Right lobe of liver (tissue), 6 donors: ENCODE data around the gene SERPING1. TPM values are rescaled to one million over a fixed set of nuclear protein-coding genes. Genes with fewer than 3 reads are reported as not detected.

Experiments used
- ATAC-seq, 4 donors: fragments of 200-7000 bp; cut with Tn5 transposase; one replicate each; pipeline ENCODE4 v1.9.1; 2020; ENCODE audit warnings: mild to moderate bottlenecking in 4 of 4, moderate library complexity in 4 of 4
- DNase-seq, 3 donors: peaks; one replicate each; pipeline ENCODE4 v3.0.0-alpha.2; 2020
- H3K27ac ChIP-seq, 3 donors: fragments of 200-600 bp; one replicate each; pipeline ENCODE4 v1.8.0; 2022
- H3K27me3 ChIP-seq, 2 donors: fragments of 200-600 bp; one replicate each; pipeline ENCODE4 v1.8.0; 2022
- H3K36me3 ChIP-seq, 4 donors: fragments of 200-600 bp; sonication (generic) in 1 of 4; one replicate each; pipeline versions ENCODE4 v1.5.1 to v1.8.0; 2017 to 2022; ENCODE audit warnings: control low read depth in 1 of 4
- H3K4me1 ChIP-seq, 4 donors: fragments of 200-600 bp; sonication (generic) in 1 of 4; one replicate each; pipeline versions ENCODE4 v1.5.1 to v1.8.0; 2017 to 2022; ENCODE audit warnings: control low read depth in 1 of 4
- H3K4me3 ChIP-seq, 3 donors: fragments of 200-600 bp; one replicate each; pipeline ENCODE4 v1.8.0; 2022
- H3K9me3 ChIP-seq, 4 donors: fragments of 200-600 bp; sonication (generic) in 1 of 4; one replicate each; pipeline versions ENCODE4 v1.5.1 to v1.8.0; 2017 to 2022; ENCODE audit warnings: control low read depth in 1 of 4
- CTCF ChIP-seq, 4 donors: fragments of 200-600 bp in 3 of 4; fragments of 450-650 bp in 1 of 4; IDR thresholded peaks; one replicate each; pipeline versions ENCODE4 v1.5.1 to v1.8.0; 2016 to 2022; ENCODE audit warnings: antibody characterized with exemption in 4 of 4, mild to moderate bottlenecking in 2 of 4
- POLR2A ChIP-seq: fragments of 450-650 bp; IDR thresholded peaks from one replicate; pipeline ENCODE4 v1.6.1; 2017; ENCODE audit warnings: antibody characterized with exemption, mild to moderate bottlenecking
- WGBS: methylation state at CpG from one replicate; pipeline ENCODE4 v1.1.6; 2018; ENCODE audit warnings: low coverage, low lambda C conversion rate; ENCODE audit not compliant: insufficient coverage; ENCODE audit errors: missing lambda C conversion rate; 5-methylcytosine and 5-hydroxymethylcytosine counted together
- intact Hi-C, 2 donors: fragments of 100-400 bp; cut with DNase I; formaldehyde crosslinking; loops; one replicate each; pipeline versions ENCODE4 v1.11.2 to v1.14.1; 2022
- total RNA-seq, 6 experiments: library from RNA; depleted of rRNA in 2 of 6; stranded (reverse); fragments of >200 nt in 2 of 6; fragmentation: NEBNext Ultra II Directional in 3 of 6; extraction: Animal tissue kit (Norgen Biotek cat#: 25700) in 3 of 6; gene quantifications; one replicate each; pipeline versions ENCODE4 v1.1.0 to v1.2.4, GENCODE V29; 2016 to 2023
- donor health status: DM: no; HTN: yes; CAD: no.
- donor health status: DM: no; HTN: no; CAD: no.
- donor health status: DM: no; HTN: no; CAD: no.
- donor health status: DM: no; HTN: yes; CAD: no.
- donor health status: DM: no; HTN: yes; CAD: no.

SERPING1 gene
- total RNA-seq, 6 experiments from 2014 or later: 1,903 to 2,571 (median 2,194) TPM

DNA sequence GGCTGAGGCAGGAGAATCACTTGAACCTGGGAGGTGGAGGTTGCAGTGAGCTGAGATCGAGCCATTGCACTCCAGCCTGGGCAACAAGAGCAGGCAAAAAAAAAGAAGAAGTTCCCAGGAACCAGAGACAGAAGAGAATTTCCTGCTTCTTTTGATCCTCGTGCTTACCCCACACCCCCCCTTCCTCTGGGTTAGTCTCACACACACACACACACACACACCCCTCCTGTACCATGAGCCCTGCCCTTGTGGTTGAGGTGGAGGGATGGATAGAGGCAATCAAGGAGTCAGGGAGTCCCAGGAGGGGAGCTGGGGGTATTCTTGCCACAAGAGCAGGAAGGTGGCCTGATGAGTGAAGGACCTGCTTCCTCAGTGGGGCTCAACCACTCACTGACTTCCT is 25.9 kb upstream of the SERPING1 start:
- DNase-seq (no peak), ATAC-seq (no peak)
- intact Hi-C loops: no loop called here
- Histone ChIP-seq H3K4me1 (peaks cover 0 to 16% (median 0%) of the 10 kb centered on the region in 4 donors), H3K27ac (no peak overlapping the region), H3K36me3 (no peaks in the 10 kb centered on the region), H3K27me3 (no peaks in the 10 kb centered on the region), H3K4me3 (no peak overlapping the region), H3K9me3 (no peaks in the 10 kb centered on the region)
- WGBS: 33% methylated on average over 1 of the region's 2 CpGs
- no peak for TF ChIP-seq CTCF (IDR thresholded peaks at IDR 0.05)
- no peak for TF ChIP-seq POLR2A

DNA sequence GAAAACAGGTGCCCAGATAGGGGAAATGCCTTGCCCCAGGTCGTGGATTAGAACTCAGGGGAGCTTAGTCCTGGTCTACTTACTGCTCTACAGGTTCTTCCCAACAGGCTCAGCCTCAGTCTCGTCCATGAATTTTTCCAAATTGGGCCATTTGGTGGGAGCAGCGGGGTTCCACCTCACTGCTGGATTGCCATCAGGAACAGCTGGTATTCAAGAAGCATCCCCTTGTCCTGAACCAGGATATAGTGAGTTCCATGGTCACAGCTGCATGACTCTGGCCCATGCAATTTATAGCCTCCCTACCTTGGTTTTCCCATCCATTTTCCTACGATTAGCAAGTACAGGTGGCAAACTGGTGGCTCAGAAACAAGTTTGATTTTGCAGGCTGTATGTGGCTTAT is 23.4 kb upstream of the SERPING1 start:
- TF ChIP-seq POLR2A (no peak), CTCF (IDR thresholded peaks at IDR 0.05) (no peak)
- no peaks in the 10 kb centered on the region for H3K27me3 ChIP-seq
- ATAC-seq (no peak), DNase-seq (no peak)
- no peak overlapping the region for H3K27ac ChIP-seq
- WGBS: 60% methylated on average over 1 of the region's 4 CpGs
- H3K9me3 ChIP-seq: no peaks in the 10 kb centered on the region
- H3K4me1 ChIP-seq: peaks cover 0 to 6% (median 0%) of the 10 kb centered on the region in 4 donors
- no peaks in the 10 kb centered on the region for H3K36me3 ChIP-seq
- no peak overlapping the region for H3K4me3 ChIP-seq
- intact Hi-C loops: no loop called here

DNA sequence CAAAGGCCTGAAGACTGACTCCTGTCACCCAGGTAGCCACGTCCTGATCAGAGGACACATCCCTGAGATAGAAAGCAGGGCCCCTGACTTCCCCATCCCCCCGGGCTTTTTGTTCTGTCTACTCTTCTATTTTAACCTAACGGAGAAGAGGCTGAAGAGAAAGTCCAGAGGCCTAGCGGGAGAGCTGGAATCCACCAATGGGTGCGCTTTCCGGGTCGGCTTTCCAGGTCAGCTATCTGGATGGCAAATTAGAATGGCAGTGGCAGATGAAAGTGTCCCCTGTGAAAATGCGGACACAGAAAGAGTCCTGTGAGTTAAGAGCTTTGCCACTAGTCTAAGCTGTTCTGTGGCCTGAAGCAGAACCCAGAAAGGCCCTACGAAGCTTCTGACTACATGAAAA is 13.1 kb upstream of the SERPING1 start:
- Histone ChIP-seq H3K27ac (no peak overlapping the region), H3K27me3 (no peaks in the 10 kb centered on the region), H3K9me3 (no peaks in the 10 kb centered on the region), H3K36me3 (no peaks in the 10 kb centered on the region), H3K4me3 (no peak overlapping the region), H3K4me1 (peaks cover 0 to 31% (median 10%) of the 10 kb centered on the region in 4 donors)
- WGBS: 75% methylated on average over 8 of the region's 9 CpGs
- DNase-seq: no peak
- no peak for TF ChIP-seq POLR2A
- no peak for ATAC-seq
- intact Hi-C loops: no loop called here

- H3K27ac ChIP-seq: no peak overlapping the region
- intact Hi-C loops: no loop called here
- peaks cover 0 to 32% (median 10%) of the 10 kb centered on the region in 4 donors for H3K4me1 ChIP-seq
- no peak for TF ChIP-seq POLR2A
- TF ChIP-seq CTCF (IDR thresholded peaks at IDR 0.05): no peak
- H3K36me3 ChIP-seq: no peaks in the 10 kb centered on the region
- ATAC-seq (no peak), DNase-seq (no peak)
- no peaks in the 10 kb centered on the region for H3K9me3 ChIP-seq
- no peak overlapping the region for H3K4me3 ChIP-seq
- no peaks in the 10 kb centered on the region for H3K27me3 ChIP-seq
Observed at GRCh38 chr11:57585301-57585700, 12.2 kb upstream of the SERPING1 start.

GRCh38 chr11:57586711-57587245 is 10.7 kb upstream of the SERPING1 start:
- H3K36me3 ChIP-seq: no peaks in the 10 kb centered on the region
- no peaks in the 10 kb centered on the region for H3K9me3 ChIP-seq
- H3K4me1 ChIP-seq: peaks cover 0 to 32% (median 10%) of the 10 kb centered on the region in 4 donors
- intact Hi-C loops: no loop called here
- TF ChIP-seq CTCF (IDR thresholded peaks at IDR 0.05) (no peak), POLR2A (no peak)
- WGBS: 43% methylated on average over 2 of the region's 2 CpGs
- DNase-seq (no peak), ATAC-seq (peak in 3 of 4 donors; percentile 20 to 57 (median 54))
- H3K27me3 ChIP-seq: no peaks in the 10 kb centered on the region
- no peak overlapping the region for H3K4me3 ChIP-seq
- peak overlapping the region in 2 of 3 donors; percentile 79 to 93 for H3K27ac ChIP-seq
